K562 (cell line): ENCODE data around the gene PRKAR2B. TPM values are rescaled to one million over a fixed set of nuclear protein-coding genes. Genes with fewer than 3 reads are reported as not detected.
A peak's percentile ranks its signal among the peaks of the same experiment; 100 is the strongest.

Source experiments
- CEBPZ ChIP-seq: fragments of 150-350 bp; IDR thresholded peaks from 2 replicates; pipeline ENCODE4 v1.6.1; 2014; ENCODE audit warnings: low read depth, mild to moderate bottlenecking, low read length, borderline replicate concordance
- ETS2 ChIP-seq: IDR thresholded peaks from 2 replicates; pipeline ENCODE4 v1.6.1; 2016; ENCODE audit warnings: borderline replicate concordance, missing genetic modification characterization, mild to moderate bottlenecking, moderate library complexity, missing compliant biosample characterization; ENCODE audit not compliant: poor library complexity, severe bottlenecking
- NCOA4 ChIP-seq: fragments of 450-650 bp; IDR thresholded peaks from 2 replicates; pipeline ENCODE4 v1.6.1; 2018; ENCODE audit warnings: mild to moderate bottlenecking; ENCODE audit not compliant: partially characterized antibody
- NFXL1 ChIP-seq: fragments of 450-650 bp; formaldehyde crosslinking; IDR thresholded peaks from 2 replicates; pipeline ENCODE4 v1.4.0; 2021; ENCODE audit warnings: mild to moderate bottlenecking
- TBP ChIP-seq: optimal IDR thresholded peaks from 2 replicates; pipeline ENCODE3; 2011; ENCODE audit warnings: low read depth, low read length, improper control_type of control experiment
- ZSCAN32 ChIP-seq: fragments of 450-650 bp; formaldehyde crosslinking; IDR thresholded peaks from 2 replicates; pipeline ENCODE4 v1.4.0; 2020; ENCODE audit warnings: mild to moderate bottlenecking, moderate library complexity
- polyA plus RNA-seq, 8 experiments: library from polyadenylated mRNA; depleted of rRNA in 4 of 8; stranded (reverse) in 5 of 8; unstranded in 3 of 8; fragments of >200 nt; fragmentation: Nextera tagmentation in 2 of 8; fragmentation: Illumina TruSeq in 1 of 8; extraction: Ambion mirVana in 2 of 8; extraction: Trizol in 1 of 8; gene quantifications; 2 replicates each; pipeline versions ENCODE4 v1.2.1 to v1.2.3, GENCODE V29; 2011 to 2014; ENCODE audit warnings: inconsistent platforms in 1 of 8, missing spikeins in 1 of 8
- total RNA-seq, 7 experiments: library from RNA; depleted of rRNA in 6 of 7; stranded (reverse); fragments of >200 nt in 6 of 7; fragmentation: Illumina TruSeq in 2 of 7; extraction: Trizol in 2 of 7; gene quantifications; 2 replicates each; pipeline versions ENCODE4 v1.2.1 to v1.2.3, GENCODE V29; 2011 to 2021; ENCODE audit warnings: low replicate concordance in 1 of 7
- TF ChIP-seq, protein P1 (sequence below): fragments of 450-650 bp; IDR thresholded peaks from 2 replicates; pipeline ENCODE4 v1.6.1; 2014; ENCODE audit warnings: low read depth, mild to moderate bottlenecking, moderate library complexity, borderline replicate concordance
- TF ChIP-seq, protein P2 (sequence below): sonication (generic); IDR thresholded peaks from 2 replicates; pipeline ENCODE4 v1.6.1; 2016
- TF ChIP-seq, protein P3 (sequence below): fragments of 450-650 bp; IDR thresholded peaks from one replicate; pipeline ENCODE4 v1.6.1; 2018; ENCODE audit warnings: mild to moderate bottlenecking, moderate library complexity; ENCODE audit not compliant: partially characterized antibody
- TF ChIP-seq, protein P4 (sequence below): IDR thresholded peaks from 3 replicates; pipeline ENCODE4 v1.6.1; 2011; ENCODE audit warnings: borderline replicate concordance, mild to moderate bottlenecking; ENCODE audit not compliant: insufficient read length, insufficient read depth
- TF ChIP-seq, protein P5 (sequence below): fragments of 250-450 bp; sonication (Bioruptor Pico); IDR thresholded peaks from 2 replicates; pipeline ENCODE4 v1.4.0; 2020; ENCODE audit warnings: mild to moderate bottlenecking, moderate library complexity, borderline replicate concordance

PRKAR2B gene
- total and polyA plus RNA-seq, 9 of the 15 experiments (the other 6 are each of a cell fraction or from before 2014, with no cell fraction given) = 59.0 to 173 (median 129) TPM

GRCh38 chr7:107079212-107079940, 34.9 kb downstream of the PRKAR2B start (continued):
- TF ChIP-seq CEBPZ = no peak
- TF ChIP-seq ETS2 = no peak
- TF ChIP-seq, protein P1, sequence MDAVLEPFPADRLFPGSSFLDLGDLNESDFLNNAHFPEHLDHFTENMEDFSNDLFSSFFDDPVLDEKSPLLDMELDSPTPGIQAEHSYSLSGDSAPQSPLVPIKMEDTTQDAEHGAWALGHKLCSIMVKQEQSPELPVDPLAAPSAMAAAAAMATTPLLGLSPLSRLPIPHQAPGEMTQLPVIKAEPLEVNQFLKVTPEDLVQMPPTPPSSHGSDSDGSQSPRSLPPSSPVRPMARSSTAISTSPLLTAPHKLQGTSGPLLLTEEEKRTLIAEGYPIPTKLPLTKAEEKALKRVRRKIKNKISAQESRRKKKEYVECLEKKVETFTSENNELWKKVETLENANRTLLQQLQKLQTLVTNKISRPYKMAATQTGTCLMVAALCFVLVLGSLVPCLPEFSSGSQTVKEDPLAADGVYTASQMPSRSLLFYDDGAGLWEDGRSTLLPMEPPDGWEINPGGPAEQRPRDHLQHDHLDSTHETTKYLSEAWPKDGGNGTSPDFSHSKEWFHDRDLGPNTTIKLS = no peak
- no peak for TF ChIP-seq NCOA4
- TF ChIP-seq, protein P2, sequence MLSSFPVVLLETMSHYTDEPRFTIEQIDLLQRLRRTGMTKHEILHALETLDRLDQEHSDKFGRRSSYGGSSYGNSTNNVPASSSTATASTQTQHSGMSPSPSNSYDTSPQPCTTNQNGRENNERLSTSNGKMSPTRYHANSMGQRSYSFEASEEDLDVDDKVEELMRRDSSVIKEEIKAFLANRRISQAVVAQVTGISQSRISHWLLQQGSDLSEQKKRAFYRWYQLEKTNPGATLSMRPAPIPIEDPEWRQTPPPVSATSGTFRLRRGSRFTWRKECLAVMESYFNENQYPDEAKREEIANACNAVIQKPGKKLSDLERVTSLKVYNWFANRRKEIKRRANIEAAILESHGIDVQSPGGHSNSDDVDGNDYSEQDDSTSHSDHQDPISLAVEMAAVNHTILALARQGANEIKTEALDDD = 0 out of 2 replicates have a peak, but pooled peaks have one; percentile 22
- no peak for TF ChIP-seq NFXL1 (CRISPR knock-in tag)
- TF ChIP-seq, protein P3, sequence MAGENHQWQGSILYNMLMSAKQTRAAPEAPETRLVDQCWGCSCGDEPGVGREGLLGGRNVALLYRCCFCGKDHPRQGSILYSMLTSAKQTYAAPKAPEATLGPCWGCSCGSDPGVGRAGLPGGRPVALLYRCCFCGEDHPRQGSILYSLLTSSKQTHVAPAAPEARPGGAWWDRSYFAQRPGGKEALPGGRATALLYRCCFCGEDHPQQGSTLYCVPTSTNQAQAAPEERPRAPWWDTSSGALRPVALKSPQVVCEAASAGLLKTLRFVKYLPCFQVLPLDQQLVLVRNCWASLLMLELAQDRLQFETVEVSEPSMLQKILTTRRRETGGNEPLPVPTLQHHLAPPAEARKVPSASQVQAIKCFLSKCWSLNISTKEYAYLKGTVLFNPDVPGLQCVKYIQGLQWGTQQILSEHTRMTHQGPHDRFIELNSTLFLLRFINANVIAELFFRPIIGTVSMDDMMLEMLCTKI = no peak
- TF ChIP-seq, protein P4, sequence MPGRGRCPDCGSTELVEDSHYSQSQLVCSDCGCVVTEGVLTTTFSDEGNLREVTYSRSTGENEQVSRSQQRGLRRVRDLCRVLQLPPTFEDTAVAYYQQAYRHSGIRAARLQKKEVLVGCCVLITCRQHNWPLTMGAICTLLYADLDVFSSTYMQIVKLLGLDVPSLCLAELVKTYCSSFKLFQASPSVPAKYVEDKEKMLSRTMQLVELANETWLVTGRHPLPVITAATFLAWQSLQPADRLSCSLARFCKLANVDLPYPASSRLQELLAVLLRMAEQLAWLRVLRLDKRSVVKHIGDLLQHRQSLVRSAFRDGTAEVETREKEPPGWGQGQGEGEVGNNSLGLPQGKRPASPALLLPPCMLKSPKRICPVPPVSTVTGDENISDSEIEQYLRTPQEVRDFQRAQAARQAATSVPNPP = no peak
- TF ChIP-seq, protein P5, sequence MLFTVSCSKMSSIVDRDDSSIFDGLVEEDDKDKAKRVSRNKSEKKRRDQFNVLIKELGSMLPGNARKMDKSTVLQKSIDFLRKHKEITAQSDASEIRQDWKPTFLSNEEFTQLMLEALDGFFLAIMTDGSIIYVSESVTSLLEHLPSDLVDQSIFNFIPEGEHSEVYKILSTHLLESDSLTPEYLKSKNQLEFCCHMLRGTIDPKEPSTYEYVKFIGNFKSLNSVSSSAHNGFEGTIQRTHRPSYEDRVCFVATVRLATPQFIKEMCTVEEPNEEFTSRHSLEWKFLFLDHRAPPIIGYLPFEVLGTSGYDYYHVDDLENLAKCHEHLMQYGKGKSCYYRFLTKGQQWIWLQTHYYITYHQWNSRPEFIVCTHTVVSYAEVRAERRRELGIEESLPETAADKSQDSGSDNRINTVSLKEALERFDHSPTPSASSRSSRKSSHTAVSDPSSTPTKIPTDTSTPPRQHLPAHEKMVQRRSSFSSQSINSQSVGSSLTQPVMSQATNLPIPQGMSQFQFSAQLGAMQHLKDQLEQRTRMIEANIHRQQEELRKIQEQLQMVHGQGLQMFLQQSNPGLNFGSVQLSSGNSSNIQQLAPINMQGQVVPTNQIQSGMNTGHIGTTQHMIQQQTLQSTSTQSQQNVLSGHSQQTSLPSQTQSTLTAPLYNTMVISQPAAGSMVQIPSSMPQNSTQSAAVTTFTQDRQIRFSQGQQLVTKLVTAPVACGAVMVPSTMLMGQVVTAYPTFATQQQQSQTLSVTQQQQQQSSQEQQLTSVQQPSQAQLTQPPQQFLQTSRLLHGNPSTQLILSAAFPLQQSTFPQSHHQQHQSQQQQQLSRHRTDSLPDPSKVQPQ (CRISPR knock-in tag) = no peak; the same call in 1 of the 2 replicates
- peak; percentile 27 for TF ChIP-seq TBP
- no peak for TF ChIP-seq ZSCAN32 (CRISPR knock-in tag)
